IMR-90 (cell line): ENCODE data around the gene PPOX. TPM values are rescaled to one million over a fixed set of nuclear protein-coding genes. Genes with fewer than 3 reads are reported as not detected.

Experiments used
- ATAC-seq: fragments of 200-7000 bp; cut with Tn5 transposase; 2 replicates; pipeline ENCODE4 v1.9.1; 2020; ENCODE audit warnings: low read depth, mild to moderate bottlenecking, moderate library complexity
- BruUV-seq: library from RNA; stranded (reverse); fragments of 400-500 nt; replicated peaks from 2 replicates; lab custom pipeline; 2021; lab: Mats Ljungman, UMichigan
- CTCF ChIA-PET: fragments of 300-600 bp; formaldehyde crosslinking; extraction: SDS; loops from one replicate; lab custom pipeline; 2021; ENCODE audit warnings: antibody characterized with exemption; lab: Yijun Ruan, JAX
- POLR2A ChIA-PET: fragments of 300-600 bp; sonication (Branson Sonifier 250); formaldehyde crosslinking; loops from one replicate; lab custom pipeline; 2022; ENCODE audit warnings: antibody characterized with exemption; ENCODE audit not compliant: unreplicated experiment; lab: Charles Lee
- DNase-seq: peaks from one replicate; pipeline ENCODE4 v3.0.0; 2013
- H2AFZ ChIP-seq: replicated peaks from 2 replicates; pipeline ENCODE3; 2013; ENCODE audit warnings: low read length, mild to moderate bottlenecking; ENCODE audit not compliant: poor library complexity
- H2AK5ac ChIP-seq: 2 replicates; pipeline ENCODE4 v1.6.1; 2013; ENCODE audit warnings: low read depth, low read length, inconsistent platforms
- H2AK9ac ChIP-seq: replicated peaks from 2 replicates; pipeline ENCODE3; 2013; ENCODE audit warnings: mild to moderate bottlenecking, low read depth, low read length, moderate library complexity; ENCODE audit not compliant: poor library complexity
- H2BK120ac ChIP-seq: 2 replicates; pipeline ENCODE4 v1.6.1; 2013; ENCODE audit warnings: low read depth, low read length, inconsistent platforms
- H2BK15ac ChIP-seq: 3 replicates; pipeline ENCODE4 v1.6.1; 2013; ENCODE audit warnings: low read depth, low read length, inconsistent platforms
- H2BK20ac ChIP-seq: 2 replicates; pipeline ENCODE4 v1.6.1; 2013; ENCODE audit warnings: low read depth, mild to moderate bottlenecking, inconsistent platforms, low read length, moderate library complexity
- H2BK5ac ChIP-seq: 2 replicates; pipeline ENCODE4 v1.6.1; 2013; ENCODE audit warnings: mild to moderate bottlenecking, low read depth, low read length, inconsistent platforms; ENCODE audit not compliant: poor library complexity, severe bottlenecking
- H3K14ac ChIP-seq: replicated peaks from 2 replicates; pipeline ENCODE4 v1.6.1; 2013; ENCODE audit warnings: low read depth, low read length, inconsistent platforms
- H3K18ac ChIP-seq: 2 replicates; pipeline ENCODE4 v1.6.1; 2013; ENCODE audit warnings: low read depth, low read length, control low read depth
- H3K23ac ChIP-seq: 2 replicates; pipeline ENCODE4 v1.6.1; 2013; ENCODE audit warnings: low read depth, low read length, inconsistent platforms
- H3K27ac ChIP-seq: 2 replicates; pipeline ENCODE4 v1.5.1; 2013; ENCODE audit warnings: mild to moderate bottlenecking, control low read depth, low read length; ENCODE audit not compliant: insufficient read depth
- H3K27me3 ChIP-seq: 2 replicates; pipeline ENCODE4 v1.6.1; 2013; ENCODE audit warnings: low read length; ENCODE audit not compliant: control insufficient read depth, insufficient read depth
- H3K36me3 ChIP-seq: 2 replicates; pipeline ENCODE4 v1.6.1; 2013; ENCODE audit warnings: low read length, mixed read lengths; ENCODE audit not compliant: control insufficient read depth, insufficient read depth
- H3K4ac ChIP-seq: 2 replicates; pipeline ENCODE4 v1.6.1; 2013; ENCODE audit warnings: low read depth, low read length, inconsistent platforms
- H3K4me1 ChIP-seq: 2 replicates; pipeline ENCODE4 v1.6.1; 2013; ENCODE audit warnings: low read length, mixed read lengths; ENCODE audit not compliant: control insufficient read depth, insufficient read depth
- H3K4me2 ChIP-seq: 2 replicates; pipeline ENCODE4 v1.6.1; 2013; ENCODE audit warnings: low read depth, mild to moderate bottlenecking, control low read depth, low read length, moderate library complexity
- H3K4me3 ChIP-seq: 2 replicates; pipeline ENCODE4 v1.5.1; 2013; ENCODE audit warnings: low read depth, mild to moderate bottlenecking, control low read depth, low read length, moderate library complexity; ENCODE audit not compliant: insufficient read depth
- H3K56ac ChIP-seq: 2 replicates; pipeline ENCODE4 v1.6.1; 2013; ENCODE audit warnings: low read length, inconsistent platforms; ENCODE audit not compliant: insufficient read depth; ENCODE audit errors: extremely low read depth
- H3K79me1 ChIP-seq, 2 experiments: 2 replicates each; pipeline ENCODE4 v1.6.1; 2013; ENCODE audit warnings: low read length in 2 of 2, inconsistent platforms in 1 of 2, low read depth in 1 of 2
- H3K9ac ChIP-seq: 2 replicates; pipeline ENCODE4 v1.6.1; 2013; ENCODE audit warnings: low read depth, low read length, control low read depth
- H3K9me1 ChIP-seq: 2 replicates; pipeline ENCODE4 v1.6.1; 2013; ENCODE audit warnings: low read length, inconsistent platforms; ENCODE audit not compliant: insufficient read depth
- H3K9me3 ChIP-seq: 2 replicates; pipeline ENCODE4 v1.6.1; 2013; ENCODE audit warnings: low read length; ENCODE audit not compliant: control insufficient read depth, insufficient read depth
- H4K20me1 ChIP-seq: 2 replicates; pipeline ENCODE4 v1.6.1; 2013; ENCODE audit warnings: low read length, inconsistent platforms; ENCODE audit not compliant: insufficient read depth
- H4K5ac ChIP-seq: 2 replicates; pipeline ENCODE4 v1.6.1; 2013; ENCODE audit warnings: mild to moderate bottlenecking, low read depth, low read length, control low read depth
- H4K8ac ChIP-seq, 2 experiments: 2 replicates each; pipeline ENCODE4 v1.6.1; 2013; ENCODE audit warnings: low read depth in 2 of 2, low read length in 2 of 2, control low read depth in 1 of 2, inconsistent platforms in 1 of 2
- H4K91ac ChIP-seq: 2 replicates; pipeline ENCODE4 v1.6.1; 2013; ENCODE audit warnings: low read depth, low read length, inconsistent platforms; ENCODE audit not compliant: insufficient read depth
- WGBS, 2 experiments: methylation state at CpG; one replicate each; pipeline versions ENCODE4 v1.1.5 to v1.1.7; 2013; ENCODE audit warnings: missing lambda C conversion rate in 2 of 2; ENCODE audit not compliant: insufficient read length in 1 of 2; ENCODE audit errors: extremely low coverage in 2 of 2; 5-methylcytosine and 5-hydroxymethylcytosine counted together
- dilution Hi-C: fragments of 300-500 bp; cut with HindIII; formaldehyde crosslinking; loops from one replicate; pipeline ENCODE4 v1.14.3; 2018; ENCODE audit warnings: low sequenced_read_pairs; ENCODE audit not compliant: unreplicated experiment
- in situ Hi-C: fragments of 300-500 bp; cut with MboI; formaldehyde crosslinking; loops from 3 replicates; pipeline ENCODE4 v1.14.3; 2019; ENCODE audit warnings: low sequenced_read_pairs, inconsistent platforms, mixed read lengths
- intact Hi-C: fragments of 100-400 bp; cut with micrococcal nuclease; formaldehyde crosslinking; loops from 2 replicates; pipeline ENCODE4 v1.10.0; 2022
- polyA plus RNA-seq, 3 experiments: library from polyadenylated mRNA; depleted of rRNA; stranded (reverse); fragments of >200 nt; gene quantifications; 2 replicates each; pipeline ENCODE4 v1.2.3, GENCODE V29; 2012; ENCODE audit warnings: low replicate concordance in 1 of 3
- total RNA-seq: library from RNA; depleted of rRNA; stranded (reverse); fragments of >200 nt; gene quantifications from 2 replicates; pipeline ENCODE4 v1.2.3, GENCODE V29; 2012
- TF ChIP-seq, protein P1 (sequence below): fragments of 150-350 bp; IDR thresholded peaks from 2 replicates; pipeline ENCODE4 v1.6.1; 2017; ENCODE audit warnings: mild to moderate bottlenecking, antibody characterized with exemption, low read length, low read depth

Gene PPOX
- total and polyA plus RNA-seq, 2 of the 4 experiments (the other 2 are of a cell fraction): 6.1 to 14.3 TPM

DNA sequence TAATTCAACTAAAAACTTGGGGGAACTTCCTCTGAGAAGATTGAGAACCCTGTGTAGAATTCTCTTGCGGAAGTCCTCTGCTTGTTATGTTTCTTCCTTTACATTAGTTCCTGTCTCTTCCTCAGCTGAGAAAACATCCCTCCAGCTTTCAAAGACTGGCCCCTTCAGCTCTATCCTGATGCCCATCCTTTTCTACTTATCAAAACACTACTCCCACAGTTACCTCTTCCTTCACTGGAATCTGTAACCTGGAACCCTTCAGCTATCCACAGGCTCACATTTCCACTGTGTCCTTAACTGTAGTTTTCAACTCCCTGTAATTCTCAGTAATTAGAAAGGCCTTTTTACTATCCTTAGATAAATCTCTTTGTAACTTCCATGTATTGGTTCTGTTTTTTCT lies 27.8 kb upstream of the PPOX start:
- H3K4me3 ChIP-seq: no peak overlapping the region
- H2BK20ac ChIP-seq: no peak overlapping the region
- no peak overlapping the region for H4K8ac ChIP-seq
- H3K4ac ChIP-seq: no peak overlapping the region
- BruUV-seq: no TSS peak
- H3K79me1 ChIP-seq: peaks cover 11 to 36% of the 10 kb centered on the region in 2 experiments; a peak in 3 of 4 replicates
- no peak overlapping the region for H4K91ac ChIP-seq
- dilution Hi-C loops (no loop called here), in situ Hi-C loops (no loop called here), intact Hi-C loops (loop anchor here (2.0 kb wide), 1 partner anchor 412 kb away; no protein-coding TSS in a partner anchor)
- no peak overlapping the region for H3K14ac ChIP-seq
- no peaks in the 10 kb centered on the region; the same call in 1 of the 2 replicates for H4K20me1 ChIP-seq
- H3K56ac ChIP-seq: no peak overlapping the region
- H3K27me3 ChIP-seq: no peaks in the 10 kb centered on the region
- no peak overlapping the region for H3K23ac ChIP-seq
- no peak overlapping the region for H3K27ac ChIP-seq
- no peak overlapping the region for H2BK15ac ChIP-seq
- H2AFZ ChIP-seq: no peak overlapping the region
- CTCF ChIA-PET: no interaction called here
- no peak overlapping the region for H2AK9ac ChIP-seq
- no peaks in the 10 kb centered on the region for H3K4me1 ChIP-seq
- DNase-seq (no peak), ATAC-seq (no peak)
- no peak overlapping the region for H3K4me2 ChIP-seq
- H3K9me1 ChIP-seq: no peaks in the 10 kb centered on the region; the same call in 1 of the 2 replicates
- no peak overlapping the region for H4K5ac ChIP-seq
- whole genome bisulfite sequencing, 2 experiments: 100% methylated on average over 1 of the region's 1 CpG; no CpG with 5 or more reads in 1 of the 2 experiments
- no peak overlapping the region for H3K9ac ChIP-seq
- TF ChIP-seq, protein P1, sequence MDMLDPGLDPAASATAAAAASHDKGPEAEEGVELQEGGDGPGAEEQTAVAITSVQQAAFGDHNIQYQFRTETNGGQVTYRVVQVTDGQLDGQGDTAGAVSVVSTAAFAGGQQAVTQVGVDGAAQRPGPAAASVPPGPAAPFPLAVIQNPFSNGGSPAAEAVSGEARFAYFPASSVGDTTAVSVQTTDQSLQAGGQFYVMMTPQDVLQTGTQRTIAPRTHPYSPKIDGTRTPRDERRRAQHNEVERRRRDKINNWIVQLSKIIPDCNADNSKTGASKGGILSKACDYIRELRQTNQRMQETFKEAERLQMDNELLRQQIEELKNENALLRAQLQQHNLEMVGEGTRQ: no peak
- no peak overlapping the region for H2BK120ac ChIP-seq
- no peak overlapping the region for H2AK5ac ChIP-seq
- H3K36me3 ChIP-seq: no peaks in the 10 kb centered on the region
- H2BK5ac ChIP-seq: no peak overlapping the region
- no peak overlapping the region for H3K18ac ChIP-seq
- no peaks in the 10 kb centered on the region for H3K9me3 ChIP-seq
- POLR2A ChIA-PET: no interaction called here
